GM23338 (cell line): ENCODE results near the gene RELL2. TPM values are rescaled to one million over a fixed set of nuclear protein-coding genes. Genes with fewer than 3 reads are reported as not detected.

Experiments used
- ATAC-seq: fragments of 200-7000 bp; cut with Tn5 transposase; 3 replicates; pipeline ENCODE4 v1.9.1; 2020
- DNase-seq: peaks from one replicate; pipeline ENCODE4 v3.0.0-alpha.2; 2015; ENCODE audit warnings: low spot score
- H2AFZ ChIP-seq: fragments of 200-600 bp; sonication (generic); 2 replicates; pipeline ENCODE4 v1.8.0; 2016; ENCODE audit warnings: antibody characterized with exemption, mild to moderate bottlenecking, moderate library complexity
- H3F3A ChIP-seq: fragments of 200-600 bp; sonication (generic); replicated peaks from 2 replicates; pipeline ENCODE4 v1.8.0; 2017; ENCODE audit warnings: antibody characterized with exemption, mixed run types, low read depth
- H3K27ac ChIP-seq: fragments of 200-600 bp; sonication (generic); 2 replicates; pipeline ENCODE4 v1.6.1; 2016; ENCODE audit warnings: low read depth
- H3K27me3 ChIP-seq: fragments of 200-600 bp; sonication (generic); 2 replicates; pipeline ENCODE4 v1.8.0; 2016; ENCODE audit warnings: mild to moderate bottlenecking, mixed run types, moderate library complexity; ENCODE audit not compliant: insufficient read depth
- H3K36me3 ChIP-seq: fragments of 200-600 bp; sonication (generic); 2 replicates; pipeline ENCODE4 v1.8.0; 2016; ENCODE audit warnings: mild to moderate bottlenecking; ENCODE audit not compliant: insufficient read depth
- H3K4me1 ChIP-seq: fragments of 200-600 bp; sonication (generic); 2 replicates; pipeline ENCODE4 v1.8.0; 2016; ENCODE audit warnings: mild to moderate bottlenecking, moderate library complexity; ENCODE audit not compliant: insufficient read depth
- H3K4me2 ChIP-seq: fragments of 200-600 bp; sonication (generic); 2 replicates; pipeline ENCODE4 v1.7.1; 2017; ENCODE audit warnings: mixed run types
- H3K4me3 ChIP-seq: fragments of 200-600 bp; sonication (generic); 2 replicates; pipeline ENCODE4 v1.6.1; 2016; ENCODE audit warnings: mixed run types
- H3K79me2 ChIP-seq: fragments of 200-600 bp; sonication (generic); replicated peaks from 2 replicates; pipeline ENCODE4 v1.8.0; 2017; ENCODE audit warnings: mild to moderate bottlenecking; ENCODE audit not compliant: insufficient read depth
- H3K9me2 ChIP-seq: fragments of 200-600 bp; sonication (generic); 2 replicates; pipeline ENCODE4 v1.8.0; 2017; ENCODE audit not compliant: insufficient read depth
- H4K20me1 ChIP-seq: fragments of 200-600 bp; sonication (generic); replicated peaks from 2 replicates; pipeline ENCODE4 v1.8.0; 2017; ENCODE audit warnings: mild to moderate bottlenecking; ENCODE audit not compliant: insufficient read depth
- H3K27ac Mint-ChIP-seq: 2 replicates; pipeline ENCODE4 v1.8.0; 2020; ENCODE audit warnings: inconsistent platforms, mild to moderate bottlenecking, moderate library complexity, mixed read lengths
- H3K27me3 Mint-ChIP-seq: 3 replicates; pipeline ENCODE4 v1.8.0; 2022; ENCODE audit warnings: low read depth, mild to moderate bottlenecking, moderate library complexity, mixed read lengths, inconsistent platforms; ENCODE audit not compliant: insufficient read depth, poor library complexity
- H3K36me3 Mint-ChIP-seq: 3 replicates; pipeline ENCODE4 v1.8.0; 2021; ENCODE audit warnings: low read depth, mild to moderate bottlenecking, inconsistent platforms, moderate library complexity, mixed read lengths
- H3K4me1 Mint-ChIP-seq: 3 replicates; pipeline ENCODE4 v1.8.0; 2020; ENCODE audit warnings: mild to moderate bottlenecking, inconsistent platforms, mixed read lengths
- H3K4me3 Mint-ChIP-seq: 3 replicates; pipeline ENCODE4 v1.8.0; 2021; ENCODE audit warnings: moderate library complexity, mild to moderate bottlenecking, inconsistent platforms, mixed read lengths
- H3K9me3 Mint-ChIP-seq: 3 replicates; pipeline ENCODE4 v1.8.0; 2020; ENCODE audit warnings: moderate library complexity, mild to moderate bottlenecking, inconsistent platforms, mixed read lengths
- CREB1 ChIP-seq: fragments of 250-450 bp; sonication (Bioruptor Pico); IDR thresholded peaks from 2 replicates; pipeline ENCODE4 v1.5.0; 2020; ENCODE audit warnings: low read depth, mild to moderate bottlenecking, moderate library complexity
- EZH2phosphoT487 ChIP-seq: fragments of 200-600 bp; sonication (generic); IDR thresholded peaks from one replicate; pipeline ENCODE4 v1.8.1; 2018; ENCODE audit warnings: antibody characterized with exemption; ENCODE audit not compliant: unreplicated experiment
- JUNB ChIP-seq: IDR thresholded peaks from one replicate; pipeline ENCODE4 v1.6.1; 2016; ENCODE audit warnings: antibody characterized with exemption; ENCODE audit not compliant: unreplicated experiment
- NANOG ChIP-seq: IDR thresholded peaks from 2 replicates; pipeline ENCODE4 v1.6.1; 2016; ENCODE audit warnings: antibody characterized with exemption, borderline replicate concordance
- POLR2AphosphoS5 ChIP-seq: IDR thresholded peaks from 2 replicates; pipeline ENCODE4 v1.6.1; 2016; ENCODE audit warnings: antibody characterized with exemption, low read depth
- ZNF114 ChIP-seq: fragments of 250-450 bp; sonication (Bioruptor Pico); IDR thresholded peaks from 2 replicates; pipeline ENCODE4 v1.5.0; 2020; ENCODE audit warnings: mild to moderate bottlenecking, moderate library complexity
- polyA plus RNA-seq: library from polyadenylated mRNA; unstranded; fragments of >200 nt; fragmentation: Nextera tagmentation; extraction: Ambion mirVana; gene quantifications from 2 replicates; pipeline ENCODE4 v1.2.1, GENCODE V29; 2016
- total RNA-seq: library from RNA; depleted of rRNA; stranded (reverse); fragments of >200 nt; shearing (Covaris generic); gene quantifications from 2 replicates; pipeline ENCODE4 v1.2.3, GENCODE V29; 2014
- TF ChIP-seq, protein P1 (sequence below): fragments of 250-450 bp; sonication (Bioruptor Pico); IDR thresholded peaks from 2 replicates; pipeline ENCODE4 v1.5.0; 2020; ENCODE audit warnings: mild to moderate bottlenecking, moderate library complexity
- TF ChIP-seq, protein P2 (sequence below): IDR thresholded peaks from 2 replicates; pipeline ENCODE4 v1.6.1; 2016; ENCODE audit warnings: antibody characterized with exemption

RELL2 gene
- total and polyA plus RNA-seq, 2 experiments from 2014 or later: 20.4 to 30.6 TPM

DNA sequence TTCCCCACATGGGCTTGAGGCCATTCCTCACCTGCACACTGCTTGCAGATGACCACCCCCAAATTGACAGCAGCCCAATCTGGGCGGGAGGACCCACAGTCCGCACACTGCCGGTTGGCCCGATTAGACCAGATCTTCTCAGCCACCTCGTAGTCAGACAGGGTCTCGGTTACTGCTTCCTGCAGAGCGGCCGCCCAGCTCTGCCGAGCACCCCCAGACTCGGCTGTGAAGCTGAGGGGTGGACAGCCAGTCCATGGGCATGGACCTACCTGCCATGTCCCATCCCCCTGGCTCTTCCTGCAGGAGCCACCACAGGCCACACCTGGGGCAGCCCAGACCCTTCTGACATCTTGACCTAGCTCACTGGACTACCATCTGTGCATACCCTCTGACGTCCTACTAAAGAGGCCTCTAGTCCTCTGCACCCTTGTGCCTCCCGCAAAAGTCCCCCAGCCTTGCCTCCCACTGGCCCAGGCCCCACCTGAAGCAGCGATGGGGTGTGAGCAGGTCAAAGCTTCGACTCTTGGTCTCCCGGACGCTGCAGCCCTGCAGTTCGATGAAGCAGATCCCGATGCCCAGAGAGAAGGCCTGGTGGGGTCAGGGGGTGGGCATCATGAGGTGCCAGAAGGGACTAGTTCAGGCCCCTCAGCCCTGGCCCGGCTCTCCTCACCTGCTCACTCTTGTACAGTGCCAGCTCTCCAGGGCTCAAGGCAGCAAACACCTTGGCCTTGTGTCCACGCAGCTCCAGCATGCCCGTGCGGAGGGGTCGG, 35.5 kb downstream of the RELL2 start (continued):
- TF ChIP-seq, protein P1, sequence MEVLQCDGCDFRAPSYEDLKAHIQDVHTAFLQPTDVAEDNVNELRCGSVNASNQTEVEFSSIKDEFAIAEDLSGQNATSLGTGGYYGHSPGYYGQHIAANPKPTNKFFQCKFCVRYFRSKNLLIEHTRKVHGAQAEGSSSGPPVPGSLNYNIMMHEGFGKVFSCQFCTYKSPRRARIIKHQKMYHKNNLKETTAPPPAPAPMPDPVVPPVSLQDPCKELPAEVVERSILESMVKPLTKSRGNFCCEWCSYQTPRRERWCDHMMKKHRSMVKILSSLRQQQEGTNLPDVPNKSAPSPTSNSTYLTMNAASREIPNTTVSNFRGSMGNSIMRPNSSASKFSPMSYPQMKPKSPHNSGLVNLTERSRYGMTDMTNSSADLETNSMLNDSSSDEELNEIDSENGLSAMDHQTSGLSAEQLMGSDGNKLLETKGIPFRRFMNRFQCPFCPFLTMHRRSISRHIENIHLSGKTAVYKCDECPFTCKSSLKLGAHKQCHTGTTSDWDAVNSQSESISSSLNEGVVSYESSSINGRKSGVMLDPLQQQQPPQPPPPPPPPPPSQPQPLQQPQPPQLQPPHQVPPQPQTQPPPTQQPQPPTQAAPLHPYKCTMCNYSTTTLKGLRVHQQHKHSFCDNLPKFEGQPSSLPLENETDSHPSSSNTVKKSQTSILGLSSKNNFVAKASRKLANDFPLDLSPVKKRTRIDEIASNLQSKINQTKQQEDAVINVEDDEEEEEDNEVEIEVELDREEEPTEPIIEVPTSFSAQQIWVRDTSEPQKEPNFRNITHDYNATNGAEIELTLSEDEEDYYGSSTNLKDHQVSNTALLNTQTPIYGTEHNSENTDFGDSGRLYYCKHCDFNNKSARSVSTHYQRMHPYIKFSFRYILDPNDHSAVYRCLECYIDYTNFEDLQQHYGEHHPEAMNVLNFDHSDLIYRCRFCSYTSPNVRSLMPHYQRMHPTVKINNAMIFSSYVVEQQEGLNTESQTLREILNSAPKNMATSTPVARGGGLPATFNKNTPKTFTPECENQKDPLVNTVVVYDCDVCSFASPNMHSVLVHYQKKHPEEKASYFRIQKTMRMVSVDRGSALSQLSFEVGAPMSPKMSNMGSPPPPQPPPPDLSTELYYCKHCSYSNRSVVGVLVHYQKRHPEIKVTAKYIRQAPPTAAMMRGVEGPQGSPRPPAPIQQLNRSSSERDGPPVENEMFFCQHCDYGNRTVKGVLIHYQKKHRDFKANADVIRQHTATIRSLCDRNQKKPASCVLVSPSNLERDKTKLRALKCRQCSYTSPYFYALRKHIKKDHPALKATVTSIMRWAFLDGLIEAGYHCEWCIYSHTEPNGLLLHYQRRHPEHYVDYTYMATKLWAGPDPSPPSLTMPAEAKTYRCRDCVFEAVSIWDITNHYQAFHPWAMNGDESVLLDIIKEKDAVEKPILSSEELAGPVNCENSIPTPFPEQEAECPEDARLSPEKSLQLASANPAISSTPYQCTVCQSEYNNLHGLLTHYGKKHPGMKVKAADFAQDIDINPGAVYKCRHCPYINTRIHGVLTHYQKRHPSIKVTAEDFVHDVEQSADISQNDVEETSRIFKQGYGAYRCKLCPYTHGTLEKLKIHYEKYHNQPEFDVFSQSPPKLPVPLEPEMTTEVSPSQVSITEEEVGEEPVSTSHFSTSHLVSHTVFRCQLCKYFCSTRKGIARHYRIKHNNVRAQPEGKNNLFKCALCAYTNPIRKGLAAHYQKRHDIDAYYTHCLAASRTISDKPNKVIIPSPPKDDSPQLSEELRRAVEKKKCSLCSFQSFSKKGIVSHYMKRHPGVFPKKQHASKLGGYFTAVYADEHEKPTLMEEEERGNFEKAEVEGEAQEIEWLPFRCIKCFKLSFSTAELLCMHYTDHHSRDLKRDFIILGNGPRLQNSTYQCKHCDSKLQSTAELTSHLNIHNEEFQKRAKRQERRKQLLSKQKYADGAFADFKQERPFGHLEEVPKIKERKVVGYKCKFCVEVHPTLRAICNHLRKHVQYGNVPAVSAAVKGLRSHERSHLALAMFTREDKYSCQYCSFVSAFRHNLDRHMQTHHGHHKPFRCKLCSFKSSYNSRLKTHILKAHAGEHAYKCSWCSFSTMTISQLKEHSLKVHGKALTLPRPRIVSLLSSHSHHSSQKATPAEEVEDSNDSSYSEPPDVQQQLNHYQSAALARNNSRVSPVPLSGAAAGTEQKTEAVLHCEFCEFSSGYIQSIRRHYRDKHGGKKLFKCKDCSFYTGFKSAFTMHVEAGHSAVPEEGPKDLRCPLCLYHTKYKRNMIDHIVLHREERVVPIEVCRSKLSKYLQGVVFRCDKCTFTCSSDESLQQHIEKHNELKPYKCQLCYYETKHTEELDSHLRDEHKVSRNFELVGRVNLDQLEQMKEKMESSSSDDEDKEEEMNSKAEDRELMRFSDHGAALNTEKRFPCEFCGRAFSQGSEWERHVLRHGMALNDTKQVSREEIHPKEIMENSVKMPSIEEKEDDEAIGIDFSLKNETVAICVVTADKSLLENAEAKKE (CRISPR knock-in tag): no peak
- no peak for TF ChIP-seq EZH2phosphoT487
- TF ChIP-seq JUNB: no peak
- no peak for TF ChIP-seq ZNF114 (CRISPR knock-in tag)

GRCh38 chr5:141672841-141673813, 36.3 kb downstream of the RELL2 start:
- H3K27me3 ChIP-seq: no peaks in the 10 kb centered on the region
- H3K27ac Mint-ChIP-seq: peak overlapping the region; percentile 64; the same call in 1 of the 2 replicates
- H3K36me3 ChIP-seq: no peaks in the 10 kb centered on the region; the same call in 1 of the 2 replicates
- H4K20me1 ChIP-seq: no peaks in the 10 kb centered on the region; the same call in 1 of the 2 replicates
- peaks cover 7% of the 10 kb centered on the region; the same call in 1 of the 2 replicates for H3K79me2 ChIP-seq
- H3K9me3 Mint-ChIP-seq: no peaks in the 10 kb centered on the region; the same call in 2 of the 3 replicates
- ATAC-seq (peak; percentile 12), DNase-seq (peak; percentile 69)
- peak overlapping the region; percentile 41; the same call in 1 of the 2 replicates for H3K27ac ChIP-seq
- H3K4me2 ChIP-seq: peak overlapping the region; percentile 62; the same call in 1 of the 2 replicates
- no peak overlapping the region for H2AFZ ChIP-seq
- peaks cover 58% of the 10 kb centered on the region for H3K36me3 Mint-ChIP-seq
- H3K4me1 Mint-ChIP-seq: peaks cover 25% of the 10 kb centered on the region
- peaks cover 34% of the 10 kb centered on the region for H3K4me1 ChIP-seq
- no peak overlapping the region; the same call in 2 of the 3 replicates for H3K4me3 Mint-ChIP-seq
- no peaks in the 10 kb centered on the region for H3K9me2 ChIP-seq
- no peak for TF ChIP-seq NANOG
- TF ChIP-seq, protein P2, sequence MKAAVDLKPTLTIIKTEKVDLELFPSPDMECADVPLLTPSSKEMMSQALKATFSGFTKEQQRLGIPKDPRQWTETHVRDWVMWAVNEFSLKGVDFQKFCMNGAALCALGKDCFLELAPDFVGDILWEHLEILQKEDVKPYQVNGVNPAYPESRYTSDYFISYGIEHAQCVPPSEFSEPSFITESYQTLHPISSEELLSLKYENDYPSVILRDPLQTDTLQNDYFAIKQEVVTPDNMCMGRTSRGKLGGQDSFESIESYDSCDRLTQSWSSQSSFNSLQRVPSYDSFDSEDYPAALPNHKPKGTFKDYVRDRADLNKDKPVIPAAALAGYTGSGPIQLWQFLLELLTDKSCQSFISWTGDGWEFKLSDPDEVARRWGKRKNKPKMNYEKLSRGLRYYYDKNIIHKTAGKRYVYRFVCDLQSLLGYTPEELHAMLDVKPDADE: no peak
- TF ChIP-seq CREB1 (CRISPR knock-in tag): peak; percentile 40; the same call in 1 of the 2 replicates
- 0 out of 2 replicates have a peak, but pooled peaks have one; percentile 10 for TF ChIP-seq POLR2AphosphoS5
- H3K27me3 Mint-ChIP-seq: peaks cover 4% of the 10 kb centered on the region
- peaks cover 14% of the 10 kb centered on the region for H3F3A ChIP-seq
- no peak overlapping the region for H3K4me3 ChIP-seq
